Measurements from ENCODE around the gene ERGIC3.
"Not testable (repeated sequence)": the region's sequence is repeated elsewhere in the genome, so short reads cannot be mapped to it uniquely, and the experiment has no call there.

The ERGIC3 gene

GRCh38 chr20:35517767-35518166 is 24.1 kb upstream of the ERGIC3 start:
- DNase-seq (ENCODE audit: low read depth, low spot score), result not testable (repeated sequence)

- no peak for DNase-seq (ENCODE audit: low read depth, low spot score)
Observed at GRCh38 chr20:35518955-35519354, 22.9 kb upstream of the ERGIC3 start.

GRCh38 chr20:35523298-35523888 is 18.5 kb upstream of the ERGIC3 start:
- DNase-seq (ENCODE audit: low read depth, low spot score), result no peak

DNA sequence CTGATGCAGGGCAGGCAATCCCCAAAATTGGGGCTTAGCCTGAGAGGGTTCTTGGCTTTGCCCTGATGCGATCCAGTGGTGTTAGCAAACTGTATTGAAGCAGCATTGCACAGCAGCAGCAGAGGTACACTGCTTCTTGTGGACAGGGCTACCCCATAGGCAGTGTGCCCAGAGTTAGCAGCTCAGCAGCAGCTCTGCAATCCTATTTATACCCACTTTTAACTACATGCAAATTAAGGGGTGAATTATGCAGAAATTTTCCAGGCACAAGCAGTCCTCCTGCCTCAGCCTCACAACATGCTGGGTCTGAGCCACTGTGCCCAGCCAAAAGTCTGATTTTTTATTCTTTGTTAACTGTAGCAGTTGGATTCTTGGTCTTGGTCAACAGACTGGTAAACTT is 16.2 kb upstream of the ERGIC3 start:
- no peak for DNase-seq (ENCODE audit: low read depth, low spot score)

DNA sequence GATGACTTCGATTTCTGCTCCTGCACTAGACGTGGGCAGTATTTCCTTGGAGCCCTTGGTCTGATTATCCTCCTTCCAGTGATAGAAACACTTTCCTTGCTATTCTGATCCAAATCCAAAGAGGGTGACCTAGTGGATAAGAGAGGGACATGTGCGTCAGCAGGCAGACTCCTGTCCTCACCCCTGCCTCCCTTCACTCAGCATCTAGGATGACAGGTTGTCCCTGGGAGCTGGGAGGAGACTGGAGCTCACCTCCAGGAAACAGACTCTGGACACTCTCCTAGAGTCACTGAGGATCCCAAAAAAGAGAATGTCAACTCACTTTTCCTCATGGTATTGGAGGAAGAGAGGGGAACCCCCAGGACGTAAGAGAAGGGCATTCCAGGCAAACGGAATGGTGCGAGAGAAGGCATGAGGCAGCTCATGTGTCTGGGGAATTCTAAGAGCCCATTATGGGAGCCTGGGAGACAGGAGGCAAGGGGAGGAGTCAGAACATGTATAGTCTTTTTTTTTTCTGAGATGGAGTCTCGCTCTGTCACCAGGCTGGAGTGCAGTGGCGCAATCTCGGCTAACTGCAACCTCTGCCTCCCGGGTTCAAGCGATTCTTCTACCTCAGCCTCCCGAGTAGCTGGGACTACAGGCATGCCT is 14.6 kb upstream of the ERGIC3 start:
- no peak for DNase-seq (ENCODE audit: low read depth, low spot score)

DNA sequence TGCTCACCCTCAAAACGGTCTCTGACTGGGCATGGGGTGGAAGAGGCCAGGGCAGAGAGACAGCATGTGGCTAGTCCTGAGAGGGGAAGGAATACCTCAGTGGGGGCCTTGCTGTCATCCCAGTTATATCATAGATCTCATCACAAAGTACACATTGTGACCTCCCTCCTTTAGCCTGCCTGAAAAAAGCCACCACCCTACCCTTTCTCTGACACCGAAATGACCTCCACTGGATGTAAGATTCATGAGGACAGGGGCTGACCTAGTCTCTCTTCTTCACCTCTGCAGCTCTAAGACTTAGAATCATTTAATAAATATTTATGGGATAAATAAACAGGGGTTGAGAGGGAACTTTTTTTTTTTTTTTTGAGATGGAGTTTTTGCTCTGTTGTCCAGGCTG is 12.3 kb upstream of the ERGIC3 start, which contains the start of gene C20orf173:
Gene C20orf173, minus strand, starts transcription at position 101 of the 400 bp plus-strand sequence. CDS start 279 bp downstream, outside the sequence.
- DNase-seq (ENCODE audit: low read depth, low spot score), result no peak

- DNase-seq (ENCODE audit: low read depth, low spot score), result no peak
Observed at GRCh38 chr20:35539756-35540212, 2.1 kb upstream of the ERGIC3 start.

DNA sequence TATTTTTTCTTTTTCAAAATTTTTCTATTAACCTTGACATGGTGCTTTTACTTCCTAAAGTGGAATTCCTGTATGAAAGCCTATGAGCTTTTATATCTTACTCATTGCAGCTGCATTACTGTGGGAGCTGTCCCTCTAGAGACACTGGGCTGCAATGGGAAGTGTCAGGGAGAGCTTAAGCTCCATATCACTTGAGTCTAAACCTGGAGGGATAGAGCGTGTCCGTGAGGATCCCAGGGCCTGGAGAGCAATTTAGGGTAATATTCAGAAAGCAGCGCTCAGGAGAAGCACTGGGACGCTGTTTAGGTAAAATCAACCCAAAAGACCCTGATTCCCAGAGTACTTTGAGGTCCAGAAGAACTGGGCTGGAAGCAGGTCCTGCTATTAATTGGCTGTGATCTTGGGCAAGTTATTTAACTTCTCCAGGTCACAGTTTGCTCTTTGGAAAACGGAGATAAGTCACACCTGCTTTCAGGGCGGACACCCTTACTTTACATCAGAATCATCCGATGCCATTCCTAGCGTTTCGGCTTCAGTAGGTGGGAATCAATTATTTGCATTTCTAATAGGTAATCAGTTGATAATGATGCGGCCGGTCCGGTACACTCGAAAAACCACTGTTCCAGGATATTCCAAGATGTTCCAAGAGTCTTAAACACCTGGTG is 628 bp upstream of the ERGIC3 start:
- DNase-seq (ENCODE audit: low read depth, low spot score), result no peak

DNA sequence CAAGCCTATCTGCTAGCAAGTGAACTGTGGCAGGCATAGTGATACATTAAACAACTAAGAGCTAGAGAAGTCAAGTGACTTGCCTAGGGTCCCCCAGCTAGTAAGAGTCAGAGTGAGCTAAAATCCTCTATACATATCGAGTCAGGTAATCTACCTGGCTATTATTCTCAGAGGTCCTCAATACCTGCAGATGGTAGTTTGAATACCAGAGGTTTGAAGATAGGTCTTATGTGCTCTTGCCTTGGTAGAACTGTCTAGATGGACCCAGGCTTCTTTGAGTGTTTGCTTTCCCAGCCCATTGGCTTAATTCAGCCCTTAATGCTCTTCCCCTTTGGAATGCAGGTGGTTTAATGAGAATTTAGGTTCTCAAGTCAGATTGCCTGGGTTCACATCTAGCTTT is 1.1 kb downstream of the ERGIC3 start:
- DNase-seq (ENCODE audit: low read depth, low spot score), result no peak

- no peak for DNase-seq (ENCODE audit: low read depth, low spot score)
Observed at GRCh38 chr20:35544436-35544835, 2.6 kb downstream of the ERGIC3 start.

DNA sequence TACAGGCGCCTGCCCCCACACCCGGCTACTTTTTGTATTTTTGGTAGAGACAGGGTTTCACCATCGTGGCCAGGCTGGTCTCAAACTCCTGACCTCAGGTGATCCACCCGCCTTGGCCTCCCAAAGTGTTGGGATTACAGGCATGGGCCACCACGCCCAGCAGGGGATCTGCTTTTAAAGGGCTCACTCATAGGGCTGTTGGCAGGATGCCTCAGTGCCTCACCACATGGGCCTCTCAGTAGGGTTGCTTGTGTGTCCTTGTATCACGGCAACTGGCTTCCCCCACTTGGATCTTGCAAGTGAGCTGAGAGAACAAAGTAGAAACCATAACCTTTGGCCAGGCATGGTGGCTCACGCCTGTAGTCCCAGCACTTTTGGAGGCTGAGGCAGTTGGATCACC is 3.1 kb downstream of the ERGIC3 start:
- DNase-seq (ENCODE audit: low read depth, low spot score), result peak; percentile 42

GRCh38 chr20:35546127-35546526 is 4.2 kb downstream of the ERGIC3 start:
- DNase-seq (ENCODE audit: low read depth, low spot score), result no peak

- no peak for DNase-seq (ENCODE audit: low read depth, low spot score)
Observed at GRCh38 chr20:35547329-35547728, 5.5 kb downstream of the ERGIC3 start.

DNA sequence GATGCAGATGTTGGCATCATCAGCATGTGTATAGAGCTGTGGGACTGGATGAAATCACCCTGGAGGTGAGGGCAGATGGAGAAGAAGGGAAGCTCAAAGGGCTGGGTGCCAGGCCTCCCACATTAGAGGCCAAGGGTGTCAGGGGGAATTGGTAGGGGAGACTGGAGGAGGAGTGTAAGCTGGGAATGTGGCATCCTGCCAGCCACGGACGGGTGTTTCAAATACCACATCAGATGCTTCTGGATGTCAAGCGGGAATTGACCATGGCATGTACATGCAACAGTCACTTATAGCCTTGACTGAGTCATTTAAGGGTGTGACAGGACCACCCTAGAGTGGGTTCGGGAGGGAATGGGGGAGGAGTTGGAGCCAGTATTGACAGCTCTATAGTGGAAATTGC is 9.6 kb downstream of the ERGIC3 start:
- peak; percentile 25 for DNase-seq (ENCODE audit: low read depth, low spot score)

- DNase-seq (ENCODE audit: low read depth, low spot score), result no peak
Observed at GRCh38 chr20:35552914-35553313, 11.0 kb downstream of the ERGIC3 start.

- not testable (repeated sequence) for DNase-seq (ENCODE audit: low read depth, low spot score)
Observed at GRCh38 chr20:35555461-35555860, 13.6 kb downstream of the ERGIC3 start.

DNA sequence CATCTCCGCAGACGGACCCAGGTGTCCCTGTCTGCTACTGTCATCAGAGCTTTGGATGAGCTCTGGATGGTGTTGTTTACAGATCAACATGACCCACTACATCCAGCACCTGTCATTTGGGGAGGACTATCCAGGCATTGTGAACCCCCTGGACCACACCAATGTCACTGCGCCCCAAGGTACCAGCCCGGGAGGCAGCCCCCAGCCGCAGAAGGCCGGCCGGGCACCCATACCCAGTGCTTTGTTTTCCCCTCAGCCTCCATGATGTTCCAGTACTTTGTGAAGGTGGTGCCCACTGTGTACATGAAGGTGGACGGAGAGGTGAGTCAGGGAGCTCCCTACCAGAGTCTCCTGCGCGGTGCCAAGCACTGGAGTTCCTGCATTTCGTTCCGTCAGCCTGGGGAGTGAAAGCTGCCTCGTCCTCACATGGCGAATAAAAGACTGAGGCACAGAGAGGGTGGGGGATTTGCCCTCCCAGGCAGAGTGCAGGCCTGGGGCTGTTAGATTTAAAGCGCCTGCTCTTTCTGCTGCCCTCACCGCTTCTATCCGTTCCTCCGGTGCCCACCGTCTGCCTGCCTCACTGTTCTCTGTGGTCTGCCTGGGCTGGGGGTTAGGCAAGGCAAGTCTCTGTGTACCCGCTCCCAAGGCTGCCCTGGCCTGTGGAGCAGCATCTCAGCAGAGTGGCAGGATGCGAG is 14.2 kb downstream of the ERGIC3 start:
- DNase-seq (ENCODE audit: low read depth, low spot score), result no peak

- no peak for DNase-seq (ENCODE audit: low read depth, low spot score)
Observed at GRCh38 chr20:35556871-35557270, 15.0 kb downstream of the ERGIC3 start.

DNA sequence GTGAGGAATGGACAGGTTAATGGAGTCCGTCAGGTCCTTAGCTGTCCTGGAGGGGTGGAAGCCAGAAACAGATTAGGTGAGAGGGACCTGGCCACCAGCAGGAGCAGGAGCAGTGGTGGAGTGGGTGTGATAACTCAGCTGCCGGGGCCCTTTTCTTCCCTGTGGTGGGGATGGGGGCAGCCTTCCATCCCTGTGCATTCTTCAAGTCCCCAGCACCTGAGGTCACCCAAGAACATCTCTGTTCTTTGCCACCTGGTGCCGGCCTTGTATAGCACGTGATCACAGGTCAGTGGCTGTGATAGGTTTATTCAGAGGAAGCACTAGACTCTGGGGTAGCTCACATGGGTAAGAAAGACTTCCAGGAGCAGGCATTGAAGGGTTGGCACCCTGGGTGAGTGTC is 16.6 kb downstream of the ERGIC3 start:
- DNase-seq (ENCODE audit: low read depth, low spot score), result no peak

GRCh38 chr20:35559042-35559693 is 17.3 kb downstream of the ERGIC3 start:
- DNase-seq (ENCODE audit: low read depth, low spot score), result no peak

- no peak for DNase-seq (ENCODE audit: low read depth, low spot score)
Observed at GRCh38 chr20:35560105-35560511, 18.2 kb downstream of the ERGIC3 start.

DNA sequence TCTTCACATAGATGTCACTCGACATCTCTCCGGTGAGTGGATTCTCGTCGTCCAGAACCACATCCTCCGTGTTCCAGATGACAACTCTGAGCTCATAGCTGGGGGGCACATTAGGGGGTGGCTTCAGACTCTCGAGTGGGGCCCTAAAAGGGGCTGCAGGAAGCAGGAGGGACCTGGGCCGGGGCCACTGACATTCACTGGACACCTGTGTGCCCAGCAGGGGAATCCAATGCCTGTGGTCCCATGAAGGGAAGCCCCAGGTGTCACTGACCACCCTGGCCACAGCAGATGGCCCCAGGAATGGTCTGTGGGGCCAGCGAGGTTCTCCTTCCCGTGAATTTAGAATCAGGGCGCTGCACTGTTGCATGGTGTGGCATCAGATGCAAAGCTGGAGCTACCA is 18.7 kb downstream of the ERGIC3 start:
- DNase-seq (ENCODE audit: low read depth, low spot score), result no peak

All from astrocyte of the hippocampus (primary cell).